Esophagus (tissue), 2 donors: Measurements from ENCODE around the gene GBP3. TPM values are rescaled to one million over a fixed set of nuclear protein-coding genes. Genes with fewer than 3 reads are reported as not detected.
A peak's percentile ranks its signal among the peaks of the same experiment; 100 is the strongest.
"Not testable (repeated sequence)": the region's sequence is repeated elsewhere in the genome, so short reads cannot be mapped to it uniquely, and the experiment has no call there.

Experiments used
- H3K27ac ChIP-seq, 2 donors: one replicate each; pipeline ENCODE4 v1.5.1; 2013; ENCODE audit warnings: low read depth in 2 of 2, mild to moderate bottlenecking in 2 of 2, inconsistent platforms in 1 of 2, low read length in 1 of 2, moderate library complexity in 1 of 2
- H3K27me3 ChIP-seq, 2 donors: one replicate each; pipeline ENCODE4 v1.6.1; 2013; ENCODE audit warnings: low read length in 2 of 2, control low read depth in 1 of 2, mild to moderate bottlenecking in 1 of 2; ENCODE audit not compliant: insufficient read depth in 2 of 2, control insufficient read depth in 1 of 2
- H3K36me3 ChIP-seq, 2 donors: one replicate each; pipeline ENCODE4 v1.6.1; 2013; ENCODE audit warnings: low read length in 1 of 2; ENCODE audit not compliant: control insufficient read depth in 2 of 2, insufficient read depth in 2 of 2
- H3K4me1 ChIP-seq, 2 donors: one replicate each; pipeline ENCODE4 v1.6.1; 2013; ENCODE audit warnings: low read length in 1 of 2; ENCODE audit not compliant: control insufficient read depth in 2 of 2, insufficient read depth in 2 of 2
- H3K4me3 ChIP-seq, 2 donors: one replicate each; pipeline ENCODE4 v1.5.1; 2013; ENCODE audit warnings: low read length in 2 of 2, mild to moderate bottlenecking in 2 of 2, low read depth in 1 of 2, moderate library complexity in 1 of 2
- H3K9me3 ChIP-seq, 2 donors: one replicate each; pipeline ENCODE4 v1.6.1; 2013; ENCODE audit warnings: mild to moderate bottlenecking in 2 of 2, low read depth in 1 of 2, low read length in 1 of 2, moderate library complexity in 1 of 2; ENCODE audit not compliant: control insufficient read depth in 2 of 2, insufficient read depth in 1 of 2
- WGBS, 2 donors: extraction: QIAGEN DNeasy Blood & Tissue Kit; methylation state at CpG; one replicate each; pipeline ENCODE4 v1.1.7; 2013; 5-methylcytosine and 5-hydroxymethylcytosine counted together
- polyA plus RNA-seq, 2 donors: library from polyadenylated mRNA; stranded (reverse); fragments of 200-250 nt; gene quantifications; one replicate each; pipeline ENCODE4 v1.2.3, GENCODE V29; 2013
- donor health status: healthy with polysubstance abuse.
- donor health status: Bipolar disorder and iron deficiency.

Gene GBP3
- polyA plus RNA-seq, 2 donors: 2.5 to 6.1 TPM

DNA sequence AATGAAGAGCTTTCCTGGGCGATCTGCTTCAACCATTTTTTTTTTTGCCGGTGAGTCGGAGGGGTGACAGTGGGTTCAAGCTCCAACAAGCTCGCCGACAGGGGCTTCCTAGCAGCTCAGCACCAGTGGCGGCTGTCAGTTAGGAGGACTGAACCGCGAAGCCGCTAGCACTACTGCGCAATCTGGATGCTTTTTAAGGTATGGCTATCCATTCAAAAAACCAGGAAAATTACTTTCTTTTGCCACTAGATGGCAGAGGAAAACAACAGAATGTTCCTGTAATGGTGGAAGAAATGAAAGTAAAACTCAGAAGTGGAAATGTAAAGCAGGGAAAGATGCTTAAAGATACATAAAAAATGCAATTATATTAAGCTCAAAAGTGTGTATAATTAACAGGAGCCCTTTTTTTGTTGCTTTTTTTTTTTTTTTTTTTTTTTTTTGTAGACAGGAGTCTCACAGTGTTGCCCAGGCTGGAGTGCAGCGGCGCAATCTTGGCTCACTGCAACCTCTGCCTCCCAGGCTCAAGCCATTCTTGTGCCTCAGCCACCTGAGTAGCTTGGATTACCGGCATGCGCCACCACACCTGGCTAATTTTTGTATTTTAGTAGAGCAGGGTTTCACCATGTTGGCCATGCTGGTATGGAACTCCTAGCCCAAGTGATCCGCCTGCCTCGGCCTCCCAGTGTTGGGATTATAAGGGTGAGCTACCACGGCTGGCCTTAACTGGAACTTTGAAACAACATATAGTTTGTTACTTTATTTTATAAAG lies 38.7 kb downstream of the GBP3 start:
- Histone ChIP-seq H3K4me1 (peaks cover 0 to 2% of the 10 kb centered on the region in 2 donors), H3K27ac (peak overlapping the region in 1 of 2 donors; percentile 56), H3K27me3 (no peaks in the 10 kb centered on the region), H3K36me3 (peaks cover 0 to 3% of the 10 kb centered on the region in 2 donors), H3K4me3 (no peak overlapping the region), H3K9me3 (no peaks in the 10 kb centered on the region)
- WGBS, 2 donors: 74 to 83% methylated on average over 17 of the region's 17 CpGs

DNA sequence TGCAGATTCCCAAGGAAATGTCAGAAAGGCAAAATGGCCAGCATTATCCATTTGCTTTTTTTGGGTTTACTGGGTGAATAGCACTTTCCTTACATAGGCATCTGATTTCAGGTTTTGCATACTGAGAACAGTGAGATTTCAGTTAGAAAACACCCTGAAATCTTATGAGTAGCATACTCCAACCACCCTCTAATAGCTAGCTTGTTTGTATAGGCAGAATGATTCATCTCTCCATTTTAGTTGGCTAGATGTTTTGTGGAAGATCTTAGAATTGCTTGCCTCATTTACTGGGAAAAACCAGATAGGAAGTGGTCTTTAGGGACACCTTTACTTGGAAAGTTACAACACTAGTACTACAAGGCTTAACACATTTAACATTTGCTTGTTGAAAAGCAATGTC lies 40.6 kb downstream of the GBP3 start:
- H3K4me3 ChIP-seq: no peak overlapping the region
- no peaks in the 10 kb centered on the region for H3K27me3 ChIP-seq
- no peak overlapping the region for H3K27ac ChIP-seq
- H3K4me1 ChIP-seq: peaks cover 0 to 2% of the 10 kb centered on the region in 2 donors
- peaks cover 0 to 3% of the 10 kb centered on the region in 2 donors for H3K36me3 ChIP-seq
- H3K9me3 ChIP-seq: no peaks in the 10 kb centered on the region

DNA sequence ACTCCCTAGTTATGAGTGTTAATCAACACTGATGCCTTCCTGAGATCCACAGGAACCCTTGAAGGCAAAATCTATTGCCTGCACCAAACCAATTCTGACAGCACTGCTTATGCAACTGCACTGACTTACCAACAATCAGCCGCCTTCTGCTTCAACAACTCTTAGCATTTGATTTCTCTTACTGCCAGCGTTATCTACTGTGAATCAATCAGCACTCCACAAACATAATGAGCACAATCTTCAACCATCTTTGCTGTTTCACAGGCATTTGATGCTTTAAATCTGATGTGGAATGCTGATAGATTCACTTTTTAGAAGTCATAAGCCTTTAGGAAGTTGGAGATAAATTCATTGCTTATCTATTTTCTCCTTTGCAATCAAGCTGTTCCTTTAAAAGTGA lies 41.2 kb downstream of the GBP3 start:
- not testable (repeated sequence) for H3K27me3 ChIP-seq, H3K4me1 ChIP-seq
- WGBS, 2 donors: 86 to 93% methylated on average over 2 of the region's 2 CpGs

DNA sequence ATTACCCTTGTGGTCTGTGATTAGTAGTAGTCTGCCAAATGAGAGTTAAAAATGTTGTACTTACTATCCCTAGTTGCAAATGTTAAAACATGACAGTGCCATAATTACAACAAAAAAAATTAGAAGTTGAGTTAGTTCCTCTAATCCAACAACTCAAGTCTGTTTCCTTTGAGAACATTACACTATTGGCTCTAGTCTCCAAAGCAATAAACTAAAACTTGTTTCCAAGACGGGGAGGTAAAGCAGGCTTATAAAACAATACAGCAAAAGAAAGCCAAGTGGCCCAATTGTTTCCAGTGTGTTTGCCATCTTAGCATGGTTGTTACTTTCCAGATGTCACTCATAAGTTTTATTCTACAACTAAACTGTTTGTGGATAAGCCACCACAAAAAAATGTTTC lies 41.8 kb downstream of the GBP3 start:
- H3K4me3 ChIP-seq: no peak overlapping the region
- H3K4me1 ChIP-seq: peaks cover 0 to 2% of the 10 kb centered on the region in 2 donors
- no peaks in the 10 kb centered on the region for H3K9me3 ChIP-seq
- H3K27me3 ChIP-seq: no peaks in the 10 kb centered on the region
- no peak overlapping the region for H3K27ac ChIP-seq
- peaks cover 0 to 3% of the 10 kb centered on the region in 2 donors for H3K36me3 ChIP-seq
- 39 to 43% methylated on average over 1 of the region's 1 CpG for WGBS, 2 donors

More for the DNA sequence above, 41.2 kb downstream of the GBP3 start:
- not testable (repeated sequence) for H3K9me3 ChIP-seq, H3K36me3 ChIP-seq, H3K4me3 ChIP-seq, H3K27ac ChIP-seq

DNA sequence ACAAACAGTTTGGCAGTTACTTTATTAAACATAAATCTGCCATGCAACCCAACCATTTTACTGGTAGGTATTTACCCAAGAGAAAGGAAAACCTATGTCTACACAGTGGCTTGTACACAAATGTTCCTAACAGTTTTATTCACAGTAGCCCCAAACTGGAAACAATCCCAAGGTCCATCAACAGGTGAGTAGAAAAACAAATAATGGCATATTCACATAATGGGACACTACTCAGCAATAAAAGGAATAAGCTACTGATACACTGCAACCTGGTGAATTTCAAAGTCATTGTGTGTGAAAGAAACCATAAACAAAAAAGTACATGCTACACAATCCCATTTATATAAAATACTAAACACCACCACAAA lies 42.9 kb downstream of the GBP3 start:
- Histone ChIP-seq H3K36me3 (peaks cover 0 to 3% of the 10 kb centered on the region in 2 donors), H3K27me3 (no peaks in the 10 kb centered on the region), H3K4me1 (peaks cover 0 to 2% of the 10 kb centered on the region in 2 donors), H3K27ac (no peak overlapping the region), H3K4me3 (no peak overlapping the region), H3K9me3 (no peaks in the 10 kb centered on the region)

DNA sequence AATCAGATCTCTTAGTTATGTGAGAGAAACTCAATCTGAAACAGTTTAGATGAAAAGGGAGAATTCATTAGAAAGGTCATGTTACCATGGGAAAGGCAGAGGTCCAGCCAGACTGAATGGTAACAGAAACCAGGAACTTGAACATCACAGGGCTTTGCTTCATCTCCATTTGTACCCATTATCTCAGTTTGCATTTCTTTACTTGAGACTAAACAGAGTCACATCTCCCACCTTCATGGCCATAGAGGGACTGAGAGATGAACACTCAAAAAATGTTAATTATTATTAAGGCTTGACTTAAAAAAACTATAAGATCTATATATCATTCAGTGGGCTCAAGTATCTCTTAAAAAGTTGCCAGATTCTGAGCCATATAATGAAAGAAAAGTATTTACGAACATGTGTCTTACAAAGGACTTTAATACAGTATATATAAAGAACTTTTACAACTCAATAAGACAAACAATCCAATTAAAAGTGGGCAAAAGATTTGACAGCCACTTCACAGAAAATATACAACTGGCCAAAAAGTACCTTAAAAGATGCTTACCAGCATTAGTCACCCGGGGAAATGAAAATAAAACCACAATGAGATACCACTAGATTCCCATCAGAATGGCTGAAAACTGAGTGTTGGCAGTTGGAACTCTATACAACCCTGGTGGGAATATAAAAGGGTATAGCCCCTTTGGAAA lies 43.5 kb downstream of the GBP3 start:
- Histone ChIP-seq H3K36me3 (peaks cover 0 to 3% of the 10 kb centered on the region in 2 donors), H3K4me3 (no peak overlapping the region), H3K27ac (no peak overlapping the region), H3K27me3 (no peaks in the 10 kb centered on the region), H3K9me3 (no peaks in the 10 kb centered on the region), H3K4me1 (peaks cover 0 to 1% of the 10 kb centered on the region in 2 donors)
- 60 to 61% methylated on average over 2 of the region's 2 CpGs for WGBS, 2 donors

DNA sequence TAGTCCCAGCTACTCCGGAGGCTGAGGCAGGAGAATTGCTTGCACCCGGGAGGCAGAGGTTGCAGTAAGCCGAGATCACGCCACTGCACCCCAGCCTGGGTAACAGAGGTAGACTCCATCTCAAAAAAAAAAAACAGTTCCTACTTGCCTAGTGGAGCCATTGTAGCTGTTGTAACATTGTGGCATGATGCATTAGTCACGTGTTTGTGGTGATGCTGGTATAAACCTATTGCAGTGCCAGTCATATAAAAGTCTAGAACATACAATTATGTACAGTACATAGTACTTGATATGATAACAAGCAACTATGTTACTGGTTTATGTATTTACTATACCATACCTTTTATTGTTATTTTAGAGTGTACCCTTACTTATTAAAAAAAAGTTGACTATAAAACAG lies 46.4 kb downstream of the GBP3 start:
- H3K9me3 ChIP-seq: no peaks in the 10 kb centered on the region
- H3K36me3 ChIP-seq: no peaks in the 10 kb centered on the region
- H3K4me3 ChIP-seq: no peak overlapping the region
- H3K27me3 ChIP-seq: no peaks in the 10 kb centered on the region
- H3K4me1 ChIP-seq: no peaks in the 10 kb centered on the region
- no peak overlapping the region for H3K27ac ChIP-seq
- WGBS, 2 donors: 94% methylated on average over 5 of the region's 5 CpGs

DNA sequence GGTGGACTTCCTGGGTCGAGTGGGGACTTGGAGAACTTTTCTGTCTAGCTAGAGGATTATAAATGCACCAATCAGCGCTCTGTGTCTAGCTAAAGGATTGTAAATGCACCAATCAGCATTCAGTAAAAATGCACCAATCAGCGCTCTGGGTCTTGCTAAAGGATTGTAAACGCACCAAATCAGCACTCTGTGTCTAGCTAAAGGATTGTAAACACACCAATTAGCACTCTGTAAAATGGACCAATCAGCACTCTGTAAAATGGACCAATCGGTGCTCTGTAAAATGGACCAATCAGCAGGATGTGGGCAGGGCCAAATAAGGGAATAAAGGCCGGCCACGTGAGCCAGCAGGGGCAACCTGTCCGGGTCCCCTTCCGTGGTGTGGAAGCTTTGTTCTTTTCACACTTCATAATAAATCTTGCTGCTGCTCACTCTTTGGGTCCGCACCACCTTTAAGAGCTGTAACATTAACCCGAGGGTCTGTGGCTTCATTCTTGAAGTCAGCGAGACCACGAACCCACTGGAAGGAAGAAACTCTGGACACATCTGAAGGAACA lies 48.0 kb downstream of the GBP3 start:
- H3K9me3 ChIP-seq, H3K27me3 ChIP-seq, H3K27ac ChIP-seq, H3K36me3 ChIP-seq, H3K4me3 ChIP-seq, H3K4me1 ChIP-seq: not testable (repeated sequence)
- WGBS, 2 donors: 90 to 92% methylated on average over 13 of the region's 13 CpGs

DNA sequence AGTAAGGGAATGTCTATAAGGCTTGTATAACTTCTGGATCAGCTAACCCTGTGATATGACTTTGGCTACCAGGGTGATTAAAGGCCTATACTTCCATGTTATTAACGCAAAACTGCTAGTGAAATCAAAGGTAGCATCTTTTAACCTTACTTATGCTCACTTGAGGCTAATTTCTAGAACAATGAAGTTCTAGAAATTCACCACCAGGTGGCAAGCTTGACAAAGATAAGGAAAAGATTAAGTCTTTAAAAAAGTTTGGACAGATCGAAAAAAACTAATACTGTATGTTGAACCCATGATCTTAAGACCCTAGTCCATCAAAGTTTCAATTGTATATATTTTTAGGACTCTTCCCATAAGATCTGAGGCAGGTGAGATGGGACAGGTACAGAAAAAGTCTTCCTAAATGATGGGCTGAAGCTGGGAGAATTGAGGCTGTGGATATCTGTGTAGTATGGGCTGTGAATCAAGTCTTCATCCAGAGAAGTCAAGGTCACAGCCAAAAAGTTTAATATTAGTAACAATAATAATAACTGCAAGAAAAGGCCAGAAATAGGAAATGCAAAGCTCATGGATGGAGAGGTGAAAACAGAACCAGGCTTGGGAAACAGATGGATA lies 49.0 kb downstream of the GBP3 start:
- Histone ChIP-seq H3K36me3 (no peaks in the 10 kb centered on the region), H3K27me3 (no peaks in the 10 kb centered on the region), H3K9me3 (no peaks in the 10 kb centered on the region), H3K27ac (no peak overlapping the region), H3K4me1 (no peaks in the 10 kb centered on the region), H3K4me3 (no peak overlapping the region)
- 28 to 35% methylated on average over 2 of the region's 2 CpGs for WGBS, 2 donors
